ENCODE data around the gene ZBTB7C. TPM values are rescaled to one million over a fixed set of nuclear protein-coding genes. Genes with fewer than 3 reads are reported as not detected.

Gene ZBTB7C
- total and polyA plus RNA-seq, 2 of the 4 experiments (the other 2 are of a cell fraction), result not detected

GRCh38 chr18:48336332-48336731 lies 72.9 kb downstream of the ZBTB7C start:
- dilution Hi-C loops (cut with HindIII; ENCODE audit: low sequenced_read_pairs, unreplicated experiment) (no loop called here), intact Hi-C loops (cut with micrococcal nuclease) (no loop called here), in situ Hi-C loops (cut with MboI; ENCODE audit: low sequenced_read_pairs) (no loop called here)
- Histone ChIP-seq H4K20me1 (ENCODE audit: insufficient read depth, low read length) (no peaks in the 10 kb centered on the region), H3K18ac (ENCODE audit: low read depth, low read length) (no peak overlapping the region), H3K23ac (ENCODE audit: low read depth, low read length) (no peak overlapping the region), H2AK9ac (replicated peaks; ENCODE audit: low read depth, low read length, poor library complexity) (no peak overlapping the region), H3K36me3 (ENCODE audit: control insufficient read depth, insufficient read depth, low read length) (no peaks in the 10 kb centered on the region), H3K4ac (ENCODE audit: low read depth, low read length) (no peak overlapping the region), H3K79me1 (ENCODE audit: low read depth in 1 of 2, low read length in 2 of 2) (no peaks in the 10 kb centered on the region), H2BK5ac (ENCODE audit: low read depth, low read length, poor library complexity, severe bottlenecking) (no peak overlapping the region), H3K27me3 (ENCODE audit: control insufficient read depth, insufficient read depth, low read length) (peaks cover 40% of the 10 kb centered on the region), H3K56ac (ENCODE audit: extremely low read depth, insufficient read depth, low read length) (no peak overlapping the region), H4K91ac (ENCODE audit: insufficient read depth, low read depth, low read length) (no peak overlapping the region), H3K9me3 (ENCODE audit: control insufficient read depth, insufficient read depth, low read length) (no peaks in the 10 kb centered on the region), H4K8ac (ENCODE audit: low read depth in 2 of 2, low read length in 2 of 2) (no peak overlapping the region), H3K4me3 (ENCODE audit: insufficient read depth, low read depth, low read length) (no peak overlapping the region), H2AK5ac (ENCODE audit: low read depth, low read length) (no peak overlapping the region), H2BK20ac (ENCODE audit: low read depth, low read length) (no peak overlapping the region), H3K4me2 (ENCODE audit: low read depth, low read length) (no peak overlapping the region), H2BK15ac (ENCODE audit: low read depth, low read length) (no peak overlapping the region), H2AFZ (replicated peaks; ENCODE audit: low read length, poor library complexity) (no peak overlapping the region), H3K14ac (replicated peaks; ENCODE audit: low read depth, low read length) (no peak overlapping the region), H3K27ac (ENCODE audit: insufficient read depth, low read length) (no peak overlapping the region), H3K4me1 (ENCODE audit: control insufficient read depth, insufficient read depth, low read length) (no peaks in the 10 kb centered on the region), H3K9me1 (ENCODE audit: insufficient read depth, low read length) (no peaks in the 10 kb centered on the region), H4K5ac (ENCODE audit: low read depth, low read length) (no peak overlapping the region), H2BK120ac (ENCODE audit: low read depth, low read length) (no peak overlapping the region), H3K9ac (ENCODE audit: low read depth, low read length) (no peak overlapping the region)
- ChIA-PET POLR2A (ENCODE audit: unreplicated experiment) (no interaction called here), CTCF (no interaction called here)
- no TSS peak for BruUV-seq (replicated peaks)
- DNase-seq, result no peak
- ATAC-seq (ENCODE audit: low read depth), result no peak
- TF ChIP-seq CEBPB (IDR thresholded peaks at IDR 0.05; ENCODE audit: low read depth, low read length) (no peak), CTCF (conservative IDR thresholded peaks at IDR 0.05; ENCODE audit: low read depth, low read length) (no peak), RAD21 (IDR thresholded peaks at IDR 0.05; ENCODE audit: low read length) (no peak), ELK1 (IDR thresholded peaks at IDR 0.05; ENCODE audit: borderline replicate concordance, low read depth, low read length) (no peak), CHD1 (IDR thresholded peaks at IDR 0.05; ENCODE audit: low read depth, low read length) (no peak), BHLHE40 (IDR thresholded peaks at IDR 0.05; ENCODE audit: low read depth, low read length) (no peak), MXI1 (IDR thresholded peaks at IDR 0.05; ENCODE audit: borderline replicate concordance, low read depth, low read length) (no peak)
- WGBS, 2 experiments (ENCODE audit: extremely low coverage in 2 of 2, insufficient read length in 1 of 2), result 75% methylated on average over 2 of the region's 8 CpGs; no CpG with 5 or more reads in 1 of the 2 experiments
